GM21360 (cell line): Measurements from ENCODE around the gene ZSWIM3.
"Not testable (repeated sequence)": the region's sequence is repeated elsewhere in the genome, so short reads cannot be mapped to it uniquely, and the experiment has no call there.

Experiments
- ATAC-seq: cut with Tn5 transposase; IDR thresholded peaks from one replicate; pipeline ENCODE4 v1.9.1; 2021; ENCODE audit warnings: mild to moderate bottlenecking, moderate library complexity; ENCODE audit not compliant: unreplicated experiment

The ZSWIM3 gene

DNA sequence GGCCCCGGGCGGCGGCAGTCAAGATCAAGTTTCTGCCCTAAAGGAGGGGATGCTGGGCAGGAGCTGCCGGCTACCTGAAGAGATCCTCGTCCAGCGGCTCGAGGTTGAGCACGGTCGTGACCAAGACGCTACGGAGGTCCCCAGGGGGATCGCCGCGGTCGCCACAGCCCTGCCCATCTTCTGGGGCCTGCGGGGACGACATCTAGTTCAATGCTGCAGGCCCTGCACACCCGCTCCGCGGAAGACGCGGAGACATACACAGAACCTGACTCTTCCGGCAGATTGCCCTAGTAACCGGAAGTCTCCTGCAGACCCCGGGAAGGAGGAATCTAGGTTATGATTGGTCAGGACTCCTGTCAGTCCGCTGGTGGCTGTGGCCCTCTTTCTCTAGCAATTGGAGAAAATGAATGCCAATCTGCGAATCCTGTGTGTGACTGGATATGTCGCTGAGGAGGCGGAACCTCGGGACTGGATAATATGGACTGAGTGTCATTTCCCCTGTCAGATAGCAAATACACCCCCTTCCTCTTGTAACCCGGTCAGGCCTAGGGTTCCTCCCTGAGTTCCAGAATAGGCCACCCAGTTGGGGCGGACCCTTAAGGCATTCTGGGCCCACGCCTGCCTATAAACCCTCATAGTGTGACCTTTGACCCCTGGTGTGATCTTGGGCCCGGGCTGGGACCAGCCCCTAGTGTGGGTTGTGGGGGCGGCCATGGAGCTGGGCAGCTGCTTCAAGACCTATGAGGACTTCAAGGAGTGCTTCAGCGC, at the start of gene ZSWIM3, which contains the start of gene ACOT8:
TSS of gene ZSWIM3 (plus strand) at position 501 of the 768 bp plus-strand sequence. CDS start at position 713, 212 bp downstream.
TSS of gene ACOT8 (minus strand) at position 279 of the 768 bp plus-strand sequence. CDS start at position 202, 77 bp downstream.
- peak; percentile 94 for ATAC-seq

DNA sequence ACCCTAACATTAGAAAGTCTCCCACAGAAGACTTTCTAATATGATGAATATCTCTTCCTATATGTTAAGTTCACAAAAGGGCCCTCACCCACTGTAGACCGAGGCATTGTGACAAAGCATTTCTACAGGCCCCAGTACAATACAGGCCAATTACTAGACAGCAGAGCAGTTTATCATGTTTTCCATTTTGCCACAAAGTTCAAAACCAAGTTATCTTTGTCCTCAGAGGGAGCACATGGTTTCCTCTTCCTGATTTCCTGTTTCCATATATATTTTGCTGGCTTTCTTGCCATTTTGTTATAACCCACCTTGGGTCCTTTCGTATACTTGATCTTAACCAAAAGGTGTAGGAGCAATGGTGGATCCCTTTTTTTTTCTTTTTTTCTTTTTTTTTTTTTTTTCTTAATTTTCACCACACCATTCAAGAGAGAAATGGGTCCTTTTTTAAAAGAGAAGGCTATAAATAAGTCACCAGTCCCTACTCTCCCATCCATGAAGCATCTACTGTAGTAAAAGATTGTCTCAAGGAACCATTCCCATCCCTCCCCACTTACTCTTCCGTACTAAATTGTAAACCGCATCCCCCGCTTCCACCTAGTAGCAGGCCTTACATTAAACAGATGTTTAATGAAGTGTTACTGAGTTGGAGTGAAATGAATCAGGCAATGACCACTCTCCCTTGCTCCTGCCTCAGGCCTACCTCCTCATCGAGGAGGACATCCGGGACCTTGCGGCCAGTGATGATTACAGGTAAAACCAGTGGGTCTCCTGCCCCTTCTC, 47.0 kb upstream of the ZSWIM3 start:
- ATAC-seq: no peak

DNA sequence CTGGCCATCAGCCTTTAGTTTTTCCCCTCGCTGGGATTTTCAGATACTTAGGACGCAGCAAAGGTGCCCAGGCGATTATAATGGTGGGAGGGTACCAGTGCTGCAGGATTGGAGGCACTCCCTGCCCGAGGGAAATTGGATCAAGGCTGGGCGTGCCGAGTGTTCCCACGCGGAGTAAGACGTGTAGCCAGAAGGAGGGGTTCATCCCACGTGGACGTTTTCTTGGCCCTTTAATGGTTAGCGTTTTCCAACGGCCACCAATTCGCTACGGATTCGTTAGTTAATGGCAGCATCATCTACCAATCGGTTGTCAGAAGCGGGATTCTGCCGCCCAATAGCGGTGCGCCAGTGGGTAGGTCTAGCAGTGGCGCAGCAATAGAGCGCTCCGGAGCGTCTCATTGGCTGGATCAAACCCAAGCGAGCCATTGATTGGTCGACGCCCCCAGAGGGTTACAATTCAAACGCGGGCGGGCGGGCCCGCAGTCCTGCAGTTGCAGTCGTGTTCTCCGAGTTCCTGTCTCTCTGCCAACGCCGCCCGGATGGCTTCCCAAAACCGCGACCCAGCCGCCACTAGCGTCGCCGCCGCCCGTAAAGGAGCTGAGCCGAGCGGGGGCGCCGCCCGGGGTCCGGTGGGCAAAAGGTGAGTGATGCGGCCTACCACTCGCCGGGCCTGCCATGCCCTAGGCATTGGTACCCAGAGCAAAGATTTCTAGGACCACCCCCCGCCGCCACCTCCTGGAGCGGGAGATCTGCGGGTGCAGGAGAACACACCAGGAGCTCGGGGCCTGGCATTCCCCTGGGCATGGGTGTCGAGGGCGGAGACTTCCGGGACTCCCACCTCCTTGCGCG, 45.0 kb upstream of the ZSWIM3 start, which contains the start of gene UBE2C:
TSS of gene UBE2C (plus strand) at position 488 of the 849 bp plus-strand sequence. CDS start at position 540, 52 bp downstream.
- ATAC-seq: peak; percentile 95

DNA sequence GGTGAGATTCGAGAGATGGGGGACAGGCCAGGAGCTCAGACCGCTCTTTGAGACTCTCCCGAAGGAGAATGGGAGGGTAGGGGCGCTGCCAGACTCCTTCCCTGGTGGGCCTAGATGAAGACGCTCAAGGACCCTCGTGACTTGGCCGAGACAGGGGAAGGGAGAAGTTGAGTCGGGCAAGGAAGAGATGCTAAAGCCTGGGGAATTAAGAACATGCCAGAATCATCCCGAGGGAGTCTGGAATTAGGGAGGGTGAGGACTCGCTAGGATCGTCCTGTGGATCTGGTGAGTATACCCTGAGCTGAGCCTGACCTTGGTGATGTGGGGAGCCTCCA, 44.4 kb upstream of the ZSWIM3 start:
- no peak for ATAC-seq

DNA sequence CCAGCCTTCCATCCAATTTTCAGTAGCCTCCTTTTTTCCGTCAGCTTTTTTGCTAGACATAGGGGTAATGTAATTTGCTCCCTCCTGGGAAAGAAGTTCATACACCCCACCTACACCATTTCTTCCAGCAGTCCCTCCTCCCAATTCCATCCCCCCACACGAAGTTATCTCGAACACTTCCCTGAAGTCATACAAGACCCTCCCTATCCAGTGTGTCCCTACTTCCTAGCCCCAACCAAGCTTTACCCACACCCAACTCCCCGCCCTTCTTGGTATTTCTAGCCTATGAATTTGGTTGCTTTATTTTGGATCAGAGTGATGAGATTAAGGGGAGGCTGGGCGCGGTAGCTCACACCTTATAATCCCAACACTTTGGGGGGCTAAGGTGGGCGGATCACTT, 43.9 kb upstream of the ZSWIM3 start:
- ATAC-seq: no peak

DNA sequence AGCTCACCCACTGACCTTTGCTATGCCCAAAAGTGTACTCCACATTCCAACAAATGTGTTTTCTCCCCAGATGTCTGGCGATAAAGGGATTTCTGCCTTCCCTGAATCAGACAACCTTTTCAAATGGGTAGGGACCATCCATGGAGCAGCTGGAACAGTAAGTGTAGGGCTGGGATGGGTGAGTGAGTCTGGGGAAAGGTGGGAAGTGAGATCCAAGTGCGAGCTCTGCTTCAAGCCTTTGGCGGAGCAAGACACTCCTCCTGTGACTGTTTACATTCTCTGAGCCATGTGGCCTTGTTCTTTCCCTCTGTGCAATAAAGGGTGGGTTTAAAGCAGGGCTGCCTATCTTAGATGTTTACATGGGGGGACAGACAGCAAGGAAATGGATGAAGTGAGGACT, 43.1 kb upstream of the ZSWIM3 start:
- no peak for ATAC-seq

DNA sequence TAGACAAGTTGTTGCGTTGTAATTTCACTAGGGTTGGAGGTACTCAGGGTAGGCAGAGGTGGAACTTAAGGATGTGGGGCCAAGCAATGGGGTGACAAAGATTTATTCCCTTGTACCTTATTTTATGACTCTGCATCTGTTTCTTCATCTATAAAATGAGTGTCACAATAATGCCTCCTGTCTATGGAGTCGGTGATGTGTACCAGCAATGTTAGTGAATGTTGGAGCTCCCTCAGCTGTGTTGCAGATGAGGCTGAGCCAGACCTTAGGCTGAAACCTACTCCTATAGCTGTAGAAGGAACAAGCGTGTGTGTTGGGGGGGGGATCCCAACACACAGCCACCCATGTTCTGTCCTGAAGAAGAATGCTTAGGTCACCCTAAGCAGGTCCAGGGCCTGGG, 40.5 kb upstream of the ZSWIM3 start:
- no peak for ATAC-seq

DNA sequence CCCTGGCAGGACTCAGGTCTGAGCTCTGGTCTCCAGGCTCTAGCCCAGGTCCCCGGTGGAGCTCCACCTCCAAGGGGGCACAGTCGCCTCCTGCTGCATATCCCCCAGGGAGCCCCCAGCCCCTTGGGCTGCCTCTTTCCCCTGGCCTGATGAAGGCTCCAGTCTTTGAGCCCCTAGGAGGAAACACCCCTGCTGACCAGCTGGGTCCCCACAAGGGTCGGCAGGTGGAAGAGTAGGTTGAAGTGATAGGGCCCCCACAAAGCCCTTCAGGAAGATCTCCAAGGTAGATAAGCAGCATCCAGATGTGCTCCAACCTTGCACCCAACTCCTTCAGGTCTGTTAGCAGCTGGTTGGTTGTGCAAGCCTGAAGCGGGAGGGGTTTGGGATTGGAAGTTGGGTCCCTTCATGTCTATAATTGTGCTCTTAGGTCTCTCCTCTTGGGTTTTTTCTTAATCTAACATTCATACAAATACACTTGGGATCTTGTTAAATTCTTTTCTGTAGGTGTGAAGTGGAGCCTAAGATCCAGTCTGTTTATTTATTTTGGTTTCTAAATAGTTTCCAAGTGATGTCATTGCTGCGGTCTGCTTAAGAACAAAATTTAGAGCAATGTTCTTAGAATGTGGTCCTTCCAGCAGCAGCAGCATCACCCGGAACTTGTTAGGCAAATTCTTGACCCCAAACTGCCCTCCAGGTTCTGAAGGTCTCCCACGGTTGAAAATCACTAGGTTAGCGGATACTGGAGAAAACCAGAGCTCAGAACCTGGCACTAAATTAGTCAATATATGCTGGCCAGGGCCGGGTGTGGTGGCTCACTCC, 39.8 kb upstream of the ZSWIM3 start:
- ATAC-seq: no peak

DNA sequence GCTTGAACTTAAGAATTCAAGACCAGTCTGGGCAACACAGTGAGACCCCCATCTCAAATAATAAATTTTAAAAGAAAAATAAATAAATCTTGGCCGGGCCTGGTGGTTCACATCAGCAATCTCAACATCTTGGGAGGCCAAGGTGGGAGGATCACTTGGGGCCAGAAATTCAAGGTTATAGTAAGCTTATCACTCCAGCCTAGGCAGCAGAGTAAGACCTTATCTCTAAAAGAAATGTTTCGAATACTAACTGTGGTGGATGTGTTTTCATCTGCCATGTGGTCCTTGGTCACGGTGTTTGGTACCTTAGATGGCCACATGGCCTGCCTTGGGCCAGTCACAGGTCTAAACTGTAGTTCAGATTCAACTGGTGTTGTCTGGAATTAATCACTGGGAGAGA, 39.2 kb upstream of the ZSWIM3 start:
- ATAC-seq: no peak

DNA sequence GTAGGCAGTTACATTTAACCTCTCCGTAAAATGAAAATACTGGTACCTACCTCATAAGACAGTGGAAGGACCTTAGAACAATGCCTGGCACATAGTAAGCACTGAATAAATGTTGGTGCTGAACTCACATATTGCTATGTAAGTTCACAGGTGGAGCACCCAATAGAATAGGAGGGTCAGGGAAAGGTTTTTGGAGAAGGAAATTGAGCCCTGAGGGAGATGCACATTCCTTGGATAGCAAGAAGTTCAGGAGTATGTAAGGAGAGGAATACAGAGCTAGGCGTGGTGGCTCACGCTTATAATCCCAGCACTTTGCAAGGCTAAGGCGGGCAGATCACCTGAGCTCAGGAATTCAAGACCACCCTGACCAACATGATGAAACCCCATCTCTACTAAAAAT, 37.9 kb upstream of the ZSWIM3 start:
- ATAC-seq: no peak

DNA sequence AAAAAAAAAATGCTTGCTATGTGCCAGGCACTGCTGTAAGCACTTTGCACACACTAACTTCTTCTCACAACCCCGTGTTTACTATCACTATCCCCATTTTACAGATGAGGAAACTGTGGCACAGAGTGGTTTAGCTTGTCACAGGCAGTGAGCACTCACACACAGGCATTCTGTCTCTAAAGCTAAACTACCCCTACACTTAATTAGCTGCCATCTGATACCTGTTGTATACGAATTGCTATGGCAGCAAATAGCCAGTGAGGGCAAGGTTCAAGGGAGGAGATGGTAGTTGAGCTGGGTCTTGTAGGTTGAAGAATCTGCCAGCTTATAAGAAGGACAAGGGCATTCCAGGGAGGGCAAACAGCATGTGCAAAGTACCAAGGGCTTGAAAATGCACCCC, 35.5 kb upstream of the ZSWIM3 start:
- ATAC-seq: no peak

DNA sequence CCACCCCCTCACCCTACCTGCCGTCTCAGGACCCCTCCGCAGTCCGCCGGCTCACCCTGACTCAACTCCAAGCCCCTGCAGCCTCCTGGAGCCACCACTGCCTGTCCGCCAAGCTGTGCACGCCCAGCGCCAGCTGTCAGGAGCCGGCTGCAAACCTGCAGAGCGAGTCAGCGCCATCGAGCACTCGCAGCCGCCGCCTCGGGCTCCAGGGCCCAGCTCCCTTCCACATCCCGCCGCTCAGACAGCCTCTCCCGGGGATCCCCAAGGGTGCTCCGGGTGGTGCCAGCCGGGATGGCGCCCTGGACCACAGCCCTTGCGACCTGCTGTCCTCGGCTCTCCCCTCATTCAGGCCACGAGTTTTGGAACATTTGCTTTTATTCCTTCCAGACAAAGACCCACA, 34.6 kb upstream of the ZSWIM3 start:
- no peak for ATAC-seq

DNA sequence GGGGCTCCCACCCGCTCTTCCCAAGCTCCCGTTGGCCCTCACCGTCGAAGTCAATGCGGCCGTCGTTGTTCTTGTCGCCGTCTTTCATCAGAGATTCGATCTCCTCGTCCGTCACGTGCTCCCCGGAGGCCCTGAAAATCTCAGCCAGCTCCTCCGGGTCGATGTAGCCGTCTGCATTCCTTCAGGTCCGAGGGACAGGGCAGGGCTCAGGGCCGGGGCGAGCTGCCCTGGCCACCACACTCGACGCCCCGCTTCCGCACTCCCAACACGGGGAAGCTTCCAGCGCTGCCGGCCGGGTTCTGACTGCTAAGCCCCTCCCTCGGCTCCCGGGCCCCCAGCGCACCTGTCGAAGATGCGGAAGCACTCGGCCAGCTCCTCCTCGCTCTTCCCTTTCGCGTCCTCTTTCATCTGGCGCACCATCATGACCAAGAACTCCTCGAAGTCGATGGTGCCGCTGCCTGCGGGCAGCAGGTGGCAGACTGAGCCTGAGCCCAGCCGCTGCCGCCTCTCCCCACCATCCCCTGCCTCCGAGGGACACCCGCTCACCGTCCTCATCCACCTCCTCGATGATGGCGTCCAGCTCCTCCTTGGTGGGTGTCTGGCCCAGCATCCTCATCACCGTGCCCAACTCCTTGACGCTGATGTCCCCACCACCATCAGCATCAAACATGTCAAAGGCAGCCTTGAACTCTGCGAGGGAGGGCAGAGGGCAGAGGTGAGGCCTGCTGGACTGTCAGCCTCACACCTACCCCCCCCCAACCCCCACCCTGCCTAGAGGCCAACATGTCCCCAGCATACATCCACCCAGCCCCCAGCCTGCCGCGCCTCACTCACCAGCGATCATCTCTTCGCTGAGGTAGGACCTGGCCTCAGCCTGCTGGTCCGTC, 33.2 kb upstream of the ZSWIM3 start:
- no peak for ATAC-seq

DNA sequence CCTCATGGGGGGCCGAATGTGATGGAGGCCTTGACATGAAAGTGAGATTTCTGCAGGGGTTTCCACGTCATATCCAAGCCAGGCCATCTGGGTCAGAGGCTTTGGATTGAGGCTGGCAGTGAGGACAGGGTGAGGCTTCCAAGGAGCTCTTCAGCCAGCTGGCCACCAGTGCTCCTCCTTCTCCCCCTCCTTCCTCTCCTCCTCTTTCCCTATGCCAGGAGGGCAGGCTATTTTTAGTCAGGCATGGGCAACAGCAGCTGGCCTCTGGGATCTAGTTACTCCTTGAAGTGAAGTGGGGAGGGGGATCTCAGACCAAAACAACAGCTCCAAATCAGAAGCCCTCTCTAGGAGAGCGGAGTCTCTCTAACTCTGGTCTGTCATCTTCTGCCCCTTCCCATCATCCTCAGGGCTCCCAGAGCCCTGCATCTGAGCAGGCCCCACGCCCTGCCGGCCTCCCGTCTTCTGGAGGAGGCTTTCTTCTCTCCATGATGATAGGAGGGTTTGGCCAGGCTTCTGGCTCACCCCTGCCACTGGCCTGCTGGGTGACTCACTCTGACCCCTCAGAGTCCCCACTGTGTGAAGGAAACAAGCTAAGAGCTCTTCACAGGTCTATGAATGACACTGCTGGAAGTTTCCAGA, 30.9 kb upstream of the ZSWIM3 start:
- no peak for ATAC-seq

DNA sequence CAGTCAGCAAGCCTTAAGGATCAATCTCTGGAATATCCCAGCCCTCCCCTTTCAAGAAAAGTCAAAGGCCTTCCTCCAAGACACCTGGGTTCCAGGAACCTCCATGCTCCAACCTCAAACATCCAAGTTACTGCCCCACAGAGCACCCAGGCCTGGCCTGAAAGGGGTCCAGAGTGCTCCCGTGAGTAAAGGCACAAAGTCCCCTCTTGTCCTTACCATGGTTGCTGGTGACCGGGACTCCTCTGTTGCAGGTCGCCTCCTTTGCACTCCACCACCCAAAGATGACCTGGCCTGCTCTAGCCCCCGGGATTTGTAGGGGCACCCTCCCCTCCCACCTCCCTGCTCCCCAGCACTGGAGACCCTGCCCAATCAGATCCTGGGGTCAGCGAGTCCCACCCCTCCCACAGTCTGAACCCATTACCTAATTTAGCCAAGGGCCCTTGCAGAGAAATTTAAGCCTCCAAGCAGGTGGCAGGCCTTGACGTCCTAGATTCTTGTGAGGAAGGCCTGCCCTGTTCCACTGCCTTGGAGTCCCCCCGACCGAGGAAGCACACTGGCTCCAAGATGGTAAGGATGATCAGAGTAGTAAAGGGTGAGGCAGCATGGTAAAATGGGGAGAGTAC, 30.3 kb upstream of the ZSWIM3 start, which contains the start of gene TNNC2:
TSS of gene TNNC2 (minus strand) at position 283 of the 623 bp plus-strand sequence. CDS start at position 219, 64 bp downstream.
- ATAC-seq: no peak

DNA sequence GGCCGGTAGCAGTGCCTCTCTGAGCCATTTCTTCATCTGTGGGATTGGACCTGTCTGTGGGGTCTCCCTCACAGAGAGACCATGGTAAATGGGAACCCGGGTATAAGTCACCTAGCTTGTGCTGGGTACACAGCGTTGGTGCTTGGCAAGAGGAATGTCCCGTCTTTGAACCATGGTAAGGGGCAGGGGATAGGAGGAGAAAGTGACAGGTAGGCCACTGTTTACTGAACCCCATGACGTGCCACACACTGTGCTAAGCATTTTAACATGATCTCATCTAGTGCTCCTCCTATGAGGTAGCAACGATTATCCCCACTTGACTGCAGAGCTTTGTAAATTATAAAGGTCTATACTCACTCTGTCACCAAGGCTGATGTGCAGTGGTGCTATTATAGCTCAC, 29.7 kb upstream of the ZSWIM3 start:
- no peak for ATAC-seq

DNA sequence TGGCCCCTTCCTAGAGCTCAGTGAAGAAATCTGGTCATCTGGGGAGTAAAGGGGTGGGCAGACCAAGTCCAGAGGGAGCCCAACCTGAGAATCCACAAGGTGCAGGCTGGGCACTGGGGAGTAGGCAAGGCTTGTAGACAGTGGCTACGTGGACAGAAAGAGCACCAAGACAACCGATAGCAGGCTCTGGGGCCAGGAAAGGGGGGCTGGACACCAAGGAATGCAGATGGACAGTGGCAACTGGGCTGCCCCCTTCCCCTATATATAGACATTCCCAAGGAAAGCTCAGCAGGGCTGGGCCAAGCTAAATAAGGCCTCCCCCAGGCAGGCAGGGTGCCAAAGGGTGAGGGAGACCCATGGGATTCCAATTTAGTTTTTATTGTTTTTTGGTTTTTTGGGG, 28.8 kb upstream of the ZSWIM3 start:
- no peak for ATAC-seq

DNA sequence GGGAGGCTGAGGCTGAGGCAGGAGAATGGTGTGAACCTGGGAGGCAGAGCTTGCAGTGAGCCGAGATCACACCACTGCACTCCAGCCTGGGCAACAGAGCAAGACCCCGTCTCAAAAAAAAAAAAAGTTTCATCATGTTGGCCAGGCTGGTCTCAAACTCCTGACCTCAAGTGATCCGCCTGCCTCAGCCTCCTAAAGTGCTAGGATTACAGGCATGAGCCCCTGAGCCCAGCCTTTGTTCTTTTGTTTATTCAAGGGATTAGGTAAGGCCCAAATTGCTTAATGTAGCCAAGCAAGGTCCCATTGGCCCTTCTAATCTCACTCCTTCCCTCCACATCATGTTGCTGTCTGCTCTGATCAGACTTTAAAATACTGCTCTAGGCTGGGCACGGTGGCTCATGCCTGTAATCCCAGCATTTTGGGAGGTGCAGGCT, 27.7 kb upstream of the ZSWIM3 start:
- ATAC-seq: not testable (repeated sequence)
